HG02852 (cell line): ENCODE results near the gene CCDC78.
A peak's percentile ranks its signal among the peaks of the same experiment; 100 is the strongest.
"Not testable (repeated sequence)": the region's sequence is repeated elsewhere in the genome, so short reads cannot be mapped to it uniquely, and the experiment has no call there.

Experiments
- ATAC-seq: cut with Tn5 transposase; IDR thresholded peaks from one replicate; pipeline ENCODE4 v1.9.1; 2021; ENCODE audit warnings: mild to moderate bottlenecking, moderate library complexity; ENCODE audit not compliant: unreplicated experiment

The CCDC78 gene

GRCh38 chr16:695355-696089, 30.7 kb downstream of the CCDC78 start:
- ATAC-seq = no peak

- ATAC-seq = no peak
These were observed 31.3 kb downstream of the CCDC78 start for GRCh38 chr16:694863-695354.

GRCh38 chr16:694187-694862, 31.9 kb downstream of the CCDC78 start:
- ATAC-seq = no peak

- ATAC-seq = no peak
These were observed 32.5 kb downstream of the CCDC78 start for GRCh38 chr16:693766-694165.

GRCh38 chr16:693364-693763, 32.9 kb downstream of the CCDC78 start:
- ATAC-seq = no peak

- ATAC-seq = no peak
These were observed 33.7 kb downstream of the CCDC78 start for GRCh38 chr16:692356-693108.

GRCh38 chr16:691242-691641, 35.0 kb downstream of the CCDC78 start:
- not testable (repeated sequence) for ATAC-seq

- ATAC-seq = no peak
These were observed 36.9 kb downstream of the CCDC78 start for GRCh38 chr16:689175-689897.

- no peak for ATAC-seq
These were observed 38.7 kb downstream of the CCDC78 start for GRCh38 chr16:687499-687898.

- no peak for ATAC-seq
These were observed 39.6 kb downstream of the CCDC78 start for GRCh38 chr16:686459-687260.

- no peak for ATAC-seq
These were observed 40.3 kb downstream of the CCDC78 start for GRCh38 chr16:685967-686366.

- no peak for ATAC-seq
These were observed 41.1 kb downstream of the CCDC78 start for GRCh38 chr16:684961-685696.

- ATAC-seq = peak; percentile 62
These were observed 42.0 kb downstream of the CCDC78 start, which contains the start of gene JMJD8 for GRCh38 chr16:684071-684794. Gene JMJD8 (minus strand): TSS chr16:684334. CDS start chr16:684319, 15 bp downstream.

GRCh38 chr16:683396-684070, 42.7 kb downstream of the CCDC78 start:
- no peak for ATAC-seq

GRCh38 chr16:682493-683395, 43.5 kb downstream of the CCDC78 start:
- no peak for ATAC-seq

- no peak for ATAC-seq
These were observed 44.4 kb downstream of the CCDC78 start for GRCh38 chr16:681746-682427.
